Nephron (organoid): ENCODE measurements around the gene EFEMP2.

ENCODE experiments used
- H3K27ac Mint-ChIP-seq, 3 experiments: 2 replicates each; pipeline ENCODE4 v1.8.0; 2020; ENCODE audit warnings: mixed read lengths in 3 of 3, mild to moderate bottlenecking in 2 of 3, moderate library complexity in 1 of 3
- H3K27me3 Mint-ChIP-seq: 2 replicates; pipeline ENCODE4 v1.8.0; 2021; ENCODE audit warnings: low read depth, mild to moderate bottlenecking, moderate library complexity, mixed read lengths
- H3K36me3 Mint-ChIP-seq: 2 replicates; pipeline ENCODE4 v1.8.0; 2020; ENCODE audit warnings: low read depth, mixed read lengths
- H3K4me1 Mint-ChIP-seq: 2 replicates; pipeline ENCODE4 v1.8.0; 2020; ENCODE audit warnings: mixed read lengths
- H3K4me3 Mint-ChIP-seq, 3 experiments: 2 replicates each; pipeline ENCODE4 v1.8.0; 2020; ENCODE audit warnings: mild to moderate bottlenecking in 3 of 3, mixed read lengths in 3 of 3, moderate library complexity in 2 of 3
- H3K9me3 Mint-ChIP-seq: 2 replicates; pipeline ENCODE4 v1.8.0; 2020; ENCODE audit warnings: mixed read lengths
- TF ChIP-seq, protein P1 (sequence below), 3 experiments: fragments of 200-600 bp; sonication (generic); IDR thresholded peaks; one replicate each; pipeline ENCODE4 v1.5.0; 2021; ENCODE audit warnings: antibody characterized with exemption in 3 of 3; ENCODE audit not compliant: unreplicated experiment in 3 of 3

The EFEMP2 gene

DNA sequence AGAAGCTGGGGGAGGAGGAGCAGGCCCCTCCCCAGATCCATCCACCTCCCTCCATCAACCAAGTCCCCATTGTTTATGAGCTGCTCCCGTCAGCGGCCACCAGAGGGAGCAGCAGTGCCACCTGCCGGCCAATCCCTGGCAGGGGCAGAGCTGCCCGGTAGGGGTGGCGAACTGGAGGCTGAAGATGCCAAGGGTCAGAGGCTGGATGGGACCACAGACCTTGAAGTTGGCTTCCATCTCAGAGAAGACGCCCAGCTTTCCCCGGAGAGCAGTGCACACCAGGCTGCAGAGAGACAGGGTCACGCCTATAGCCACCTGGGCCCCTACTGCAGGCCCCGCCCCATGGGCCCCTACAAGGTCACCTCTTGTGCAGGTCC is 12.1 kb upstream of the EFEMP2 start:
- TF ChIP-seq, protein P1, sequence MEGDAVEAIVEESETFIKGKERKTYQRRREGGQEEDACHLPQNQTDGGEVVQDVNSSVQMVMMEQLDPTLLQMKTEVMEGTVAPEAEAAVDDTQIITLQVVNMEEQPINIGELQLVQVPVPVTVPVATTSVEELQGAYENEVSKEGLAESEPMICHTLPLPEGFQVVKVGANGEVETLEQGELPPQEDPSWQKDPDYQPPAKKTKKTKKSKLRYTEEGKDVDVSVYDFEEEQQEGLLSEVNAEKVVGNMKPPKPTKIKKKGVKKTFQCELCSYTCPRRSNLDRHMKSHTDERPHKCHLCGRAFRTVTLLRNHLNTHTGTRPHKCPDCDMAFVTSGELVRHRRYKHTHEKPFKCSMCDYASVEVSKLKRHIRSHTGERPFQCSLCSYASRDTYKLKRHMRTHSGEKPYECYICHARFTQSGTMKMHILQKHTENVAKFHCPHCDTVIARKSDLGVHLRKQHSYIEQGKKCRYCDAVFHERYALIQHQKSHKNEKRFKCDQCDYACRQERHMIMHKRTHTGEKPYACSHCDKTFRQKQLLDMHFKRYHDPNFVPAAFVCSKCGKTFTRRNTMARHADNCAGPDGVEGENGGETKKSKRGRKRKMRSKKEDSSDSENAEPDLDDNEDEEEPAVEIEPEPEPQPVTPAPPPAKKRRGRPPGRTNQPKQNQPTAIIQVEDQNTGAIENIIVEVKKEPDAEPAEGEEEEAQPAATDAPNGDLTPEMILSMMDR (IDR thresholded peaks at IDR 0.05; ENCODE audit: unreplicated experiment in 3 of 3) = peak; percentile 98 to 99 (median 98)
- peak overlapping the region in 1 of 3 experiments; percentile 60 for H3K27ac Mint-ChIP-seq
- H3K36me3 Mint-ChIP-seq = peaks cover 25% of the 10 kb centered on the region
- no peaks in the 10 kb centered on the region for H3K9me3 Mint-ChIP-seq
- H3K27me3 Mint-ChIP-seq = no peaks in the 10 kb centered on the region
- peaks cover 24% of the 10 kb centered on the region for H3K4me1 Mint-ChIP-seq
- peak overlapping the region; percentile 61 to 79 (median 66) for H3K4me3 Mint-ChIP-seq

DNA sequence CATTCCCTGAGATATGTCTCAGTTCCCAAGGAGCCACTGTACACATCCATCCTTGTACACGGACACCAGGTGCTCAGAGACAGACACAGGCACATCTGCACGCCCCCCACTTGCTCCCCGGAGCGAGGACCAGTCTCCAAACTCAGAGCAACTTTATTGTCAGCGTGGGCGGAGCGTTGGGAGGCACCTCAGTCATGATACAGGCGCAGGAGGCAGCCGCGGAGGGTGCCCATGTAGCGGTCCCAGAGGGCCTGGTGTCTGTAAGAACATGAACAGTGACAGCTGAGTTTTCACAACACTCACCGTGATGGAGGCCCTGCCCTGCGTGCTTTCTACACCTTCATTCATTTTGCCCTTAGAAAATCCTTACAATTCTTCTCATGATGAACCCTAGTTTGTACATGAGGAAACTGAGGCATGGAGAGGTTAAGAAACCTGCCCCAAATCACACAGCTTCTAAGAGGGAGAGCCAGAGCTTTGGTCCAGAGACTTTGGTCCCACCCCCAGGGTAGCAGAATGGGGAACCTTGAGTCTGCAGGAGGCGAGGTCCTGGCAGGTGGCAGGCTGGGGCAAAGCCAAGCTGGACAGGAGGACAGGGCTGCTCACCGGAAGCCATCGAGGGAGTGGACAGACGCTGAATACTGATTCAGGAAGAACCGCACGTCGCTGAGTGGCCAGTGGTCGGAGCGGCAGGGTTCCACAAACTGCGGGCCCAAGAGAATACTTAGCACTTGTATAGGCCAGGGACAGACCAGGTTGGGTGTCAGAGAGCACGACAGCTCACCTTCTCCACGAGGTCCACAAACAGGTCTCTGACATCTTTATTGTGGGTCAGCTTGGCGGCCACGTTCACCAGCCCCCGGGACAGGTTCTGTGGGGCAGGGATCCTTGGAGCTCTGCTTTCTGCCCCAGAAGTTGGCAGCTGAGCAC is 11.5 kb upstream of the EFEMP2 start:
- Mint-ChIP-seq H3K36me3 (peaks cover 25% of the 10 kb centered on the region), H3K27ac (peak overlapping the region in 1 of 3 experiments; percentile 60), H3K27me3 (no peaks in the 10 kb centered on the region), H3K9me3 (no peaks in the 10 kb centered on the region), H3K4me3 (no peak overlapping the region), H3K4me1 (peaks cover 18% of the 10 kb centered on the region)
- TF ChIP-seq, protein P1 (IDR thresholded peaks at IDR 0.05; ENCODE audit: unreplicated experiment in 3 of 3) = no peak

DNA sequence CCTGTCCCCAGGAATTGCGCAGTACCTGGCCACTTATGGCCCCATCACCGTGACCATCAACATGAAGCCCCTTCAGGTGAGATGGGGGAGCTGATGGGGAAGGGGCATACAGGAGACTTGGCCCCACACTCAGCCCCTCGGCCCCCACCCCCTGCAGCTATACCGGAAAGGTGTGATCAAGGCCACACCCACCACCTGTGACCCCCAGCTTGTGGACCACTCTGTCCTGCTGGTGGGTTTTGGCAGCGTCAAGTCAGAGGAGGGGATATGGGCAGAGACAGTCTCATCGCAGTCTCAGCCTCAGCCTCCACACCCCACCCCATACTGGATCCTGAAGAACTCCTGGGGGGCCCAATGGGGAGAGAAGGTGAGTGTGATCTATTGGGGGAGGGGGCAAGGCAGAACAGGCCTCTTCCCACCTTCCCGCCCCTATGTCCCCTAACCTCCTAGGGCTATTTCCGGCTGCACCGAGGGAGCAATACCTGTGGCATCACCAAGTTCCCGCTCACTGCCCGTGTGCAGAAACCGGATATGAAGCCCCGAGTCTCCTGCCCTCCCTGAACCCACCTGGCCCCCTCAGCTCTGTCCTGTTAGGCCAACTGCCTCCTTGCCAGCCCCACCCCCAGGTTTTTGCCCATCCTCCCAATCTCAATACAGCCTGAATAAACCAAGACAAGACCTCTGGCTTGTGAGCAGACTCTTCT is 10.6 kb upstream of the EFEMP2 start:
- TF ChIP-seq, protein P1 (IDR thresholded peaks at IDR 0.05; ENCODE audit: unreplicated experiment in 3 of 3) = no peak
- no peak overlapping the region for H3K27ac Mint-ChIP-seq
- no peaks in the 10 kb centered on the region for H3K27me3 Mint-ChIP-seq
- H3K36me3 Mint-ChIP-seq = peaks cover 25% of the 10 kb centered on the region
- peaks cover 13% of the 10 kb centered on the region for H3K4me1 Mint-ChIP-seq
- H3K4me3 Mint-ChIP-seq = no peak overlapping the region
- H3K9me3 Mint-ChIP-seq = no peaks in the 10 kb centered on the region

DNA sequence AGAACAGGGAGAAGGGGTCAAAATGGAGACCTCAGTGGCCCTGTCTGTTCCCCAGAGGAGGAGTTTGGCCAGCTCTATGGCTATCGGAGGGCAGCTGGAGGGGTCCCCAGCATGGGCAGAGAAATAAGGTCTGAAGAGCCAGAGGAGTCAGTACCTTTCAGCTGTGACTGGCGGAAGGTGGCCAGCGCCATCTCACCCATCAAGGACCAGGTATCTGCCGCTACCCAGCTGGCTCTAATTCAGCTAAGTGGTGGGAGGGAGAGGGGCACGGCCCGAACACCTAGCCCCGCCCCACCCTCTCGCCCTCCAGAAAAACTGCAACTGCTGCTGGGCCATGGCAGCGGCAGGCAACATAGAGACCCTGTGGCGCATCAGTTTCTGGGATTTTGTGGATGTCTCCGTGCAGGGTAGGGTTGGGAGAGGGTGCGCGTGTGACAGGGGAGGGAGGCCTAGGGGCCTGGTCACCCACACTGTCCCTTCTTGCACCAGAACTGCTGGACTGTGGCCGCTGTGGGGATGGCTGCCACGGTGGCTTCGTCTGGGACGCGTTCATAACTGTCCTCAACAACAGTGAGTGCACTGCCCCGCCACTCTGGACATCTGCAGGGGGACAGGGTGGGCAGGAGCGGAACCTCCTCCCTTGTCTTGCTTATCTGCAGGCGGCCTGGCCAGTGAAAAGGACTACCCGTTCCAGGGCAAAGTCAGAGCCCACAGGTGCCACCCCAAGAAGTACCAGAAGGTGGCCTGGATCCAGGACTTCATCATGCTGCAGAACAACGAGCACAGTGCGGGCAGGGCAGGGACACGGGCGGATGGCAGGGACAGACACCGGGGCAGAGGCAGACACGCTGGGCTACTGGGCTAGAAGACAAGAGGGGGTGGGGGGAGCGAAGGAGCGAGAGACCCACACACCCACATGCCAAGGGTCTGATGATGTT is 9.8 kb upstream of the EFEMP2 start:
- Mint-ChIP-seq H3K27me3 (no peaks in the 10 kb centered on the region), H3K4me3 (peak overlapping the region in 1 of 3 experiments; percentile 23), H3K36me3 (peaks cover 25% of the 10 kb centered on the region), H3K27ac (no peak overlapping the region), H3K9me3 (no peaks in the 10 kb centered on the region), H3K4me1 (peaks cover 13% of the 10 kb centered on the region)
- TF ChIP-seq, protein P1 (IDR thresholded peaks at IDR 0.05; ENCODE audit: unreplicated experiment in 3 of 3) = no peak

DNA sequence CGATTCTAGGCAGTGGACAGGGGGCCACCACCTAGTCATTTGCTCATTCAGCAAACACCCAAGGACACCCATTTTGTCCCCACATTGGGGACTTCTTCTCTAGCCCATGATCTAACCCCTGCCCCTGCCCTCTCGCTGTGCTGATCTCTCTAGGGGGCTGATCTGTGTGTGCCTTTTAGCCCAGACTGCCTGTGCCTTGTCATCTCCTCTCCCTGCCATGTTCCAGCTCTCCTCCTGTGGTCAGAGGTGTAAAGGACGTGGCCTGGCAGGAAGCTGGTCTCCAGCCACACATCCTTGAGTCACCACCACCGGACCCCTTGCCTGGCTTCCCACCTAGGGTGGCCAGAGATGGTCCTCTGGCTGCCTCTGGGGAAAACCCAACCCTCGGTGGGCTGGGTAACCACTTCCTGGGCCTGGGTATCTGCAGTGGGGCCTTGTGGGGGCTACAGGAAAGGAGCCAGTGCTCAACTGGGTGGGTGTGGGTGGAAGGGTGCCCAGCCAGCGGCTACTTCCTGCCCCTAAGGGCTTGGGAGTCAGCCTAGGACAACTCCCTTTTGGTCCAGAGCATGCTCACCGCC is 8.3 kb upstream of the EFEMP2 start:
- Mint-ChIP-seq H3K9me3 (no peaks in the 10 kb centered on the region), H3K36me3 (peaks cover 18% of the 10 kb centered on the region), H3K27ac (no peak overlapping the region), H3K4me3 (no peak overlapping the region), H3K27me3 (no peaks in the 10 kb centered on the region), H3K4me1 (peaks cover 5% of the 10 kb centered on the region)
- TF ChIP-seq, protein P1 (IDR thresholded peaks at IDR 0.05; ENCODE audit: unreplicated experiment in 3 of 3) = no peak
